ENCODE measurements around the gene GRK1.

Gene GRK1

GRCh38 chr13:113764793-113765563 is 98.0 kb downstream of the GRK1 start:
- no peak for TF ChIP-seq CTCF (conservative IDR thresholded peaks at IDR 0.05; ENCODE audit: low read depth, low read length)
- no peak overlapping the region for H3K4me3 ChIP-seq (ENCODE audit: low read length)
- no peak for DNase-seq (ENCODE audit: low read depth)

- H3K4me3 ChIP-seq (ENCODE audit: low read length): no peak overlapping the region
- DNase-seq (ENCODE audit: low read depth): no peak
- no peak for TF ChIP-seq CTCF (conservative IDR thresholded peaks at IDR 0.05; ENCODE audit: low read depth, low read length)
Observed at GRCh38 chr13:113765564-113765910, 98.5 kb downstream of the GRK1 start.

DNA sequence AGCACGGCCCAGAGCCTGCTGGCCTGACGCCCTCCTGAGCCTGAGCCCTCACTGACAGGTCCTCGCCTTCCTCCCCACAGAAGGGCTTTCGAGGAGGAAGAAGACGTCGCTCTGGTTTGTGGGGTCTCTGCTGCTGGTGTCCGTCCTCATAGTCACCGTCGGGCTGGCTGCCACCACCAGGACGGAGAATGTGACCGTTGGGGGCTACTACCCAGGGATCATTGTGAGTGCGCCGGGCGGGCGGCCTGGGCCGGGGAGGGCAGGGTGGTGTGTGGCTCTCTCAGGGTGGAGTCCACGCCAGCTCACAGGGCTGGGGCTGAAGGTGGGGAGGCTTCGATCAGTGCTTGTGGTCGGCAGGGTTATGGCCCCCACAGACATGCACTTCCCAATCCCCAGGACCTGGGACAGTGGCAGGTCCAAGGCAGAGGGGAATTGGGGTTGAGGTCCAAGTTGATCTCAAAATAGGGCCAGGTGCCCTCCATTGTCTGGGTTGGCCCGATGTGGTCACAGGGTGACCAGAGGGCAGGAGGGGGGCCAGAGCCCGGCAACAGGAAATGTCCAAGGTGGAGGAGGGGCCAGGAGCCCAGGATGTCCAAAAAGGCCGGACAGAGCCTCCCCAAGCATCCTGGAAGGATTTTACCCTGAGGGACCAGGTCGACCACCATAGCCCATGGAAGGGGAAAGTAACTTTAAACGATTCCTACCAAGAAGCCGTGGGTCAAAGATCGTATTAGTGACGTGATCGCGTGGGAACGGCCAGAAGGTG is 99.2 kb downstream of the GRK1 start:
- DNase-seq (ENCODE audit: low read depth): no peak
- no peak for TF ChIP-seq CTCF (conservative IDR thresholded peaks at IDR 0.05; ENCODE audit: low read depth, low read length)
- H3K4me3 ChIP-seq (ENCODE audit: low read length): no peak overlapping the region

DNA sequence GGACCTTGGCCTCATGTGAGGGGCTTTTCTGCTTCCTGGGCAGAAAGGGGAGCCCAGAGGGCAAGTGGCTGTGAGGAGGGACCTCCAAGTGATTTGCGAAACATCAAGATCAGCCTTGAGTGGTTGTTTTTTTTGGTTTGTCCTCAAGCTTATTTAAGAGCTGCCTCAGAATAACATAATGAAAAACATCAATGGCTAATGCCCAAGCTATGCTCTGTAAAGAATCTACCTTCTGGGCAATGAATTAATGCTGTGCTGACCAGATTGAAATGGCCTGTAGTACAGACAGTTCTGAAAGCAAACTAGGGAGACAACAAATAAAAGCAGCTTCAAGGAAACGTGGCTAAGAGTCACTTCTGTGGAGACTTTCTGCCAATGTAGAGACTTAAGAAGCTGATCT is 100.3 kb downstream of the GRK1 start:
- TF ChIP-seq CTCF (conservative IDR thresholded peaks at IDR 0.05; ENCODE audit: low read depth, low read length): no peak
- DNase-seq (ENCODE audit: low read depth): no peak
- no peak overlapping the region for H3K4me3 ChIP-seq (ENCODE audit: low read length)

DNA sequence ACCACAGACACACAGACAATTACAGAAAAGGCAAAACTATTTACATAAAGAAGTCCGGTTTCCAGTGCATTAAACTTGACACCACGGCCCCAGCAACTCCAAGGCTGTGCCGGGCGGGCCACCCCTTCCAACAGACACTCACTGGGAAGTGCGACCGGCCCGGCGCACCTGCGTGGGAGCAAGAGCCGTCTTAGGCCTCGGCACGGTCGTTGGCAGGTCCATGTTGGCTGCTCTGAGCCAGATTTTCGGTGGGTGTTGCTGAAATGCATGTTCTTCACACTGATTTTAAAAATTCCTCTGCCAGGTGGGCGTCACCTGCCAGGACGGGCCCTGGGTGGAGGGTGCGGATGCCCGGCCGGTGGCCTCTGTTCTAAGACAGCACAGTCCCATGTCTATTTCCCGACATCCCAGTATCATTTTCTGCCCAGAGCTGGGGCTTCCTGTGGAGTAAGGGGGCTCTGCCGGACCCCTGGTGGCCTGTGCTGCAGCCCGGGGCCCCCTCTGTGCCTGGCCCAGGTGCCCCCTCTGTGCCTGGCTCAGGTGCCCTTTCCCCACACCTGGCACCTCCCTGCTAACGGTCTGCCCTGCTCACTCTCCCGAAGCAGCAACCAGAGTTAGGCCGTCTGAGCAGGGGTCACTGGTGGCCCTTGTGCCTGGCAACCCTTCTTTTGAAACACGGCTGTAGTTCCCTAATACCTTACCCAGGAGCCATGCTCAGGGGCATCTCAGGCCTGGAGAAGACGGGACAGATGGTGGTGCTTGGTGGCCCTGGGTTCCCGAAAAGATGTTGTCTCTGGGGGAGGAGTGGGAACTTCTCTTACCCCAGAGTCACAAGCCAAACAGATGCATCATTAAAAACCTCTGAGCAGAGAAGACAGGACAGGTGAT is 101.2 kb downstream of the GRK1 start:
- TF ChIP-seq CTCF (conservative IDR thresholded peaks at IDR 0.05; ENCODE audit: low read depth, low read length): no peak

DNA sequence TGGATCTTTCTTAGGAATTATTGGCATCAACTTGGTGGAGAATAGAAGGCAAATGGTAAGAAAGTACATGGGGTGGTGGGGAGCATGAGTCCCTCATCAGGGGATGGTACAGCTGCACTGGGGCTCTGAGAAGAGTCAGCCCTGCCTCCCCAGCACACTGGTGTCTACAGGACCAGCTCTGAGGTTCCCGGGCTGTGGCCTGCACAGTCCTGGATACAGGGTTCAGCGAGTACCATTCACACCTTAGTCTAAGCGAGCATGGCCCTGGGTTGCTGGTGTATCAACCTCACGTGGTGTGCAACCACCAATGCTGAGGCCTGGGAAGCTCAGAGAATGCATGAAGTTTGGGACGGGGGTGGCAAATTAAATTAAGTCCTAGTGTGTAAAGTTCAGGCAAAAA is 102.1 kb downstream of the GRK1 start:
- H3K4me3 ChIP-seq (ENCODE audit: low read length): no peak overlapping the region
- no peak for TF ChIP-seq CTCF (conservative IDR thresholded peaks at IDR 0.05; ENCODE audit: low read depth, low read length)
- no peak for DNase-seq (ENCODE audit: low read depth)

More for the DNA sequence above, 101.2 kb downstream of the GRK1 start:
- DNase-seq (ENCODE audit: low read depth): no peak
- no peak overlapping the region for H3K4me3 ChIP-seq (ENCODE audit: low read length)
